ENCODE measurements around the gene MYLK4.

Gene MYLK4

GRCh38 chr6:2693231-2693630 is 57.5 kb downstream of the MYLK4 start:
- no peak for DNase-seq

GRCh38 chr6:2688401-2689064 is 62.2 kb downstream of the MYLK4 start:
- no peak for DNase-seq

DNA sequence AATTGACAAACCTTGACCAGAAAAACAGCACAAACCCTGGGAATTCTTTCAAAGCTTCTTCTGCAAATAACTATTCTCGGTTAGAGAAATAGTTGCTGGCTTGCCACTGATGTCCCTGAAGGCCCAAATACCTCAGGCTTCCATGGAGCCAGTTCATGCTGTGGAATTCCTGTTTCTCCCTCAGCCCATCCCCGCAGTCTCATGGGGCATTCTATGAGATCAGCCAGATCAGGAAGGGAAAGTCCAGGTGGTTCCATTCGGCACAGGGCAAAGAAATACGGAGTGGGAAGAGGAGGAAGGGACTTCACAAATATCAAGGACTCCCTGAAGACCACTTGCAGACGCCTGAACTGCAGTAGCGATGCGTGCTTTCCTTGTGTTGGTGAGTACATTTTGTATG is 63.3 kb downstream of the MYLK4 start:
- DNase-seq, result no peak

DNA sequence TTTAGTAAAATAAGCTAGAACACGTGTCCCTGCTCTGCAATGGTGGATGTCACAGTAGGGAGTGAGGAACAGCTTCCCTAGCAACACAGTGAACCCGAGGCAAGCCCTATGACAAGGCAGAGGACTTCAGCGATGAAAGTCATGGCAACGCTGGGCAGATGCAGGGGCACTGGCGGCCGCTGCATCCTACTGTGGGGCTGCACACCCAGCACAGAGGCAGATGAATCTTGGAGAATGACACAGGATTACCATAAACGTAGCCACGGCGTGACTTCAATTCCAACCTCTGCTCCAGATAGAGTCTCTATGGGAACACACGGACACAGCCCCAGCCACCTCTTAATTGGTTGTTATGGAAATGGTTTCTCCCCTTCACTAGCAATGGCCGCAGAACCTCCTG is 64.2 kb downstream of the MYLK4 start:
- no peak for DNase-seq

DNA sequence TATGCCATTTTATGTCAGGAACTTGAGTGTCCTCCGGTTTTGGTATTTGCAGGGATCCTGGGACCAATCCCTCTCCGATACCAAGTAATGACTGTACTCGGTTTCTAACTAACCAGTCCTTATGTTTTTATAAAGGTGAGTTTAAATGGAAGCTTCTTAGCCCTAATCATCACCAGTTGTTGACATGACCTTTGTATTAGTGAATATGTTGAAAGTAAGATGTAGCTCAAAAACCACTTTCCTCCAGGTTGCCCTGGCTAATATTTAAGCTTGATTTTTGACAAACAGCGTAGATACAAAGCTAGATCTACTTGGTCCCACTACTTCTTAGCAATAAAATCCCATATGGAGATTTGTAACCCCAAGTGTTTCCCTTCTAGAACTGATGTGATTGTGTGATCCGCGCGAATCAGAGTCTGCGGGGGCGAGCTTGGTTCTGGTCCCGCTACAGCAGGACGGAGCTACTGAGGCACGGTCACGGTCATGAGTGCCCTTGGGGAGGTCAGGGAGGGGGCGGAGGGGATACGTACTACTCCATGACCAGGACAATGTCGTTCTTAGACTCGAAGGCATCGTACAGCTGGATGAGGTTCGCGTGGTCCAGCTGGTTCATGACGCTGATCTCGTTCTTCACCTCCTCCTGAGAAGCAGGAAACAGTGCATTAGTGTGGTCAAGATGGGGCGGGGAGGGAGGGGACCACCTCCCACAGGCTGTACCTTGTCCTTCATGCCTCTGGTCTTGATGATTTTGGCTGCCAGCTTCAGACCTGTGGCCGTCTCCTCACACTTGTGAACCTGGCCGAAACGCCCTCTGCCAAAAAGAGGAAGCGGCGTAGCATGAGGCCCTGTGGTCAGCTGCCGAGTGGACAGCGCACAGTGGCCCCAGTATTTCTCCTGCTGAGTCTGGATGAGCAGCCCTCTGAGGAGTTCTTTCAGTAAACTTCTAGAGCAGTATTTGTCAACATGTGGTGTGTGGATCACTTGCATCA is 65.7 kb downstream of the MYLK4 start:
- DNase-seq, result no peak

- DNase-seq, result no peak
Measured at GRCh38 chr6:2684103-2684749, 66.5 kb downstream of the MYLK4 start.

DNA sequence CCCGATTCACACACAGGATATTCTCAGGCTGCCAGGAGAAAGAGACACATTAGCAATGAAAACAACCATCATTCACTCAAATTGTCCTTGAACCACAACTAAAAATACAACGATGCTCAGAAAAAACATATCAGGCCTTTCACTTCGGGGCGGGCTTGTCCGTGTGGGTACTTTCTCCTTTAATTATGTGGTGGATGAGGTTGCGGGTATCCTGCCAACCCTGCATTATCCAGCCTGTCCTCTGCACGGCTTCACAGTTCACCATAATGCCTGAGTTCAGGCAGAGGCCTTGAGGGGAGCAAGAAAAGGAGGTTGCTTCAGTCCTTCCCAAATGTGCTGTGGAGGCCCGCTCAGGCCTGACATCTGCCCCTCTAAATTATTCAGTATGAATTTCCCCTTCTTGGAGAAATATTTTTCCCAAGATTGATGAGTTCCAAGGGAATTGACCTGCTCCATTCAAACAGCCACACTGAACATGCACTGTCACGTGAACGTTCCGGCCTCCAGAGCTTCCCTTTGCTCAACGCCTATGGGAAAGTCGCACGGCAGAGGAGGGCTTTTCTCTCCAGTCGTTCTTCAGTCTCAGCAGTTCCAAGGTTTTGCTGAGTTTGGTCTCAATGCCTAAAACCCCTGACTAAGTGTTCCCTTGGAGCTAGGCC is 70.3 kb downstream of the MYLK4 start:
- no peak for DNase-seq

DNA sequence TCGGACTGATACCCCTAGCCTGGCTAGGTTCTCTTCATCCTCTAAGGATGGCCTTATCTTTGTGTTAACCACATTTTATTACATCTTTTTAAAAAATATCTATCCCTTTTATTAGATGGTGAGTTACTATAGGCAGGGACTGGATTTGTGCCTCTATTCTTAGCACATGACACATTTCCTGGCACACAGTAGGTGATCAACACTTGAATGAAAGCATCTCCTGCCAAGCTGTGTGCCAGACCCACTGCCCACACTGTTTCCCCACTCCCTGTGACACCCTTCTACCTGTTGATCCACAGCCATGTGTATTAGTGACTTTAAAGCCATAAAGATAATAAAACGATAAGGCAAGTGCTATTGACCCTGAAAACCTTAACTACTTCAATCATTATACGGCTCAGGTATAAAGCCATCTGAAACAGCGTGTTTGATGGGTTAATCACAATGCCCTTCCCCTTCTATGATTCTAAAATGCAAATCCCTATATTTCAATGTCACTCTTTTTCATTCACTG is 73.6 kb downstream of the MYLK4 start:
- DNase-seq, result no peak

DNA sequence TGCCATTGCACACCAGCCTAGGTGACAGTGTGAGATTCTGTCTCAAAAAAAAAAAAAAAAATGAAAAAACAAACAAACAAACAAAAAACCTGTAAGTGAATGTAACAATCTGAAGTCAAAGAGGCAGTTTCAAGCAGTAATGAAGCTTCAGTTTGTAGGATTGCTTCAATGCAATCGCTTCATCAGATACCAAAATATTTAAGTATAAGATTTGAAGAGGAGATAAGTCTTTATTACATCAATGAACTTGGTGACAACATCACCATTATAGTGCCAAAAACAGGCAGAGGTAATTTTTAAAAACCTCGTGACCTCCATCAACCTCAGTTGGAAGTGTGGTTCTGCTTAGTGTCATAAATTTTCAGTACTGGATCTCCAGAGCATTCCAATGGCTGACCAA is 74.7 kb downstream of the MYLK4 start:
- DNase-seq, result no peak

DNA sequence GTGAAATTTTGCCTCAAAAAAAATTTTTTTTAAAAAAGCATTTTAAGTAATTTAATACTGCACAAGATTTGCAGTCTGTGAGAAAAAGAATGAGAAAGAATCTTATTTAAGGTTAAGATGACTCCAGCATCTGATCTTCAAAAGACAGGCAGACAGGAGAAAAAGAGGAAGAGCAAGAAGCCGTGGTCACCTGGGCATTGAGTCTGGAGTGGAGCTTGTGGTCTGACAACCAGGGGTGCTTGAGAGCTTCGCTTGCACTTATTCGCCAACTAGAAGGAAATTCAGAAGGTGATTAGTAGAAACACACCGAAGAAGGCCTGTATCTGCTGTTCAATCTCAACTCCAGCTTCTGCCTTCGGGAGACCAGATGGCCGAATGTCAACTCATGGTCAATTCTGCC is 75.9 kb downstream of the MYLK4 start:
- no peak for DNase-seq

DNA sequence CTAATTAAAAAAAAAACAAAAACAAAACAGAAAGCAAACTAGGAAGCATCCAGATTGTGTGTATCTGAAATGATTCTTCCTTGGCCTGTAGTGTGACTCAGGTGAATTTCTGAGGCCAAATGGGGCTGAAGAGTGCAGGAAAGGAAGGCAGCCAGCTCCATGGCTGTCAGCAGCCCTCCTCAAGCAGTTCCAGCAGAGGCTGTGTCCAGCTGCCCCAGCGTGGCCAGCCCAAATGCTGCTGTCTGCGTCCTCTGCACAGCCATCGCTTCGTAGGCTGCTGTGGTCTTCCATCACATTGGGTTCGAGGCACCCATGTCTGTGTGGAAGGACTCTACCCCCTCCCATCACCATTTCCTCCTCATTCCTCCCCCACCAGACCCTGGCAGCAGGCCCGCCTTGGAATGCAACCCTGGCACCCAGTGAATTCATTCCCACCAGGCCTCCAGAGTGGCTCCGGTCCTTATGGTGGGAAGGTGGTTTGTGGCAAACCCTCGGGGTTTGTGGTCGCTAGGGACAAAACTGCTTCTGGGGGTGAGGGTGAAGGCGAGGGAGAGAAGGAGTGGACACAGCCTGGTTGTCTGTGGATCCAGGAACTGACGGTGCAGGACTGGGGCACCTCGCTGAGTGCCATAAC is 81.5 kb downstream of the MYLK4 start:
- DNase-seq, result no peak

DNA sequence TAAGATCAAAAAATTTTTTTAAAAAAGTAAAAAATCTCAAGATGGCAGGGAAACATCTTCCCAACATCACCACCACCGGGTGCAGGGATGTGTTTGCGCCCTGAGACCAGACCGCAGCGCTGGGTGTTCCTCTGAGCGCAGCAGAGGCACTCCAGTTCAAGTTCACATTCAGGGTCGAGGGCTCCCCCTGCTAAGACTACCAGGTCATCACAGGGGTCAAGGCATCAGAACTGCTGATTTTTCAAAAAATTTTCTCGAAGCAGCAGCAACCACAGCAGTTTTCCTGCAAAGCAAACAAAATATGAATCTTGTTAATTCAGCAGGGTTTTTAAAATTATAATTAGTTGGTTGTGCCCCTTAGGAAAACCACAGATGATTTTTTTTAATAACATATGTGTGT is 83.1 kb downstream of the MYLK4 start:
- DNase-seq, result no peak

DNA sequence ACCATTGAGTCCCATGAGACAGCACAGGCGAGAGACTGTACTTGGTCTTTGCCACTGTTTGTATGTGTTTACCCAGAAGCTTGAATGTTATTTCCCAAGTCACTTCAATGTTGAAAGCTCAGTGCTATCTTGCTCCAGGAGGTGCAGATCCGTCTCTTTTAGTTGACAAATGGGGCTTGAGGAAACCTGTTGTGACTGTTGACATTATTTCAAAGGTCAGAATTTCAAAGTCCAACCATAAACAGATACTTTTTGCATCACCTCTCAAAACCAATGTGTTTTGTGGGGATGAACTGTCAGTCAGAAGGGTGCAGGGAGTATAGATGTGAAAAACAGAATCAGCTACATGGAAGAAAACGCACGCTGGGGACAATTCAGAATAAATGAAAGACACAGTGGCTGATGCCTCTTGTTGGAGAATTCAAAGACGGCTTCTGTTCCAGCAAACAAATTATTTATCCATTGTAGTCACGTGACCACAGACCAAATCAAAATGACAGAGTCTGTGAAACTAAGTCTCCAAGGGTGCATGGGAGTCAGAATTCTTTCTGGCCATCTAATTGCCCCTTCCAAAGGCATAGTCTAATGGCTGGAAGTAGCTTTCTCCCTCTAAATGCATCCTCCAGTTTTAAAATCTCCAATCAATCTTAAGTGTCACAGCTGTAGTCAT is 83.7 kb downstream of the MYLK4 start:
- DNase-seq, result no peak

- DNase-seq, result no peak
Measured at GRCh38 chr6:2665146-2666070, 85.3 kb downstream of the MYLK4 start.

- DNase-seq, result no peak
Measured at GRCh38 chr6:2663123-2663522, 87.6 kb downstream of the MYLK4 start.

- no peak for DNase-seq
Measured at GRCh38 chr6:2661651-2662050, 89.1 kb downstream of the MYLK4 start.

DNA sequence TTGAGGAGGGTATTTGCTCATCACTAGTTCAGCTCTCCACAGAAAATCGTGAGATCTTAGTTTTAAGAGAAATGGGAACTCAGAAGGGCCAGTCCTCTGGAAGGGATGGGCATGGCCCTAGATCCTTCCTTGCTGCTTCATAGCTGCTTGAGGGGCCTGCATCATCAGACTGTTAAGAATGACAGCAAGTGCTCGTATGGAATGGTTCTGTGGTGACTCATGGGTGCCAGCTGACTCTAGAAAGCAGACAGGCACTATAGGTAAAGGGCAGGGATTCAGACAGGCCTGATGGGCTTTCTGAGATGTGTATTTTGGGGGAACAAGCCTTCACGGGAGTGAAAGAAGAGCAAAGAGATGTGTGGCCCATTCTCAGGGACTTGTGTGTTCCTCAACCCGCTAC is 90.8 kb downstream of the MYLK4 start:
- no peak for DNase-seq

DNA sequence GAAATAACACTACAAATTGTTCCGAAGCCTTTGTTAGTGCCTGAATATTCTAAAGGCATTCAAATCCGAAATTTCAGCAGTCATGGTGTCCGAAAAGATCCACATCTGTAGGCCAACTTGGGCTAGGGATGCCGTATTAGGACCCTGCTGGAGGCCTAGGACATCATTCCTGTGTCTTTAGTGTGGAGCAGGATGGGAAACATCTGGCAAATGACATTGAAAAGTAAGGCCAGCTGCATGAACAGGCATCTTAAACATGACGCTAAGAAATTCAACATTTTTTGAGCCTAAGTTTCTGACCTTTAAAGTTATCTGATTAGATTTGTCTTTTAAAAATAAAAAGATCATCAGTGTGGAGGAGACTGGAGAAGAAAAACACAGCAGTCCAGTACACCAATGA is 91.3 kb downstream of the MYLK4 start:
- no peak for DNase-seq

DNA sequence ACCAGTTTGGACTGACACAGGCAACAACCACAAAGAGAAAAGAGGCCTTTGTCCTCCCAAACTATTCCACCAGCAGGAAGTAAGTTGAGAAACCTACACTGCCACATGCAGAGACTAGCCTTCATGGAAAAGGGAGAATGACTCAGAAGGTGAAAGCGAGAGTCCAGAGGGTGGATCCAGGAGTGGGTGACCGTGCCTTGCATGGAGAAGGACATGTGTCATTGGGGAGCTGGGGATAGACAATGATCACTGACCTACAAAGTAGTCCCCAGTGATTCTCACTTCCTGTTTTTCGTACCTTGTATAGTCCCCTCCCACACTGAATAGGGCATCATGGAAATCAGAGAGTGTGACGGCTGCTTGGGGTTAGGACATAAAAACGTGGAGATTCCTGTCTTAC is 91.9 kb downstream of the MYLK4 start:
- no peak for DNase-seq

- no peak for DNase-seq
Measured at GRCh38 chr6:2656460-2657079, 94.2 kb downstream of the MYLK4 start.

All from NCI-H1105 (cell line).